ENCODE results near the gene FCN3.

Gene FCN3

GRCh38 chr1:27356619-27357280 is 17.9 kb downstream of the FCN3 start:
- no peak for DNase-seq

GRCh38 chr1:27356277-27356618 is 18.4 kb downstream of the FCN3 start:
- no peak for DNase-seq

GRCh38 chr1:27355683-27356082 is 18.9 kb downstream of the FCN3 start:
- no peak for DNase-seq

GRCh38 chr1:27353629-27354028 is 21.0 kb downstream of the FCN3 start:
- no peak for DNase-seq

- no peak for DNase-seq
Observed at GRCh38 chr1:27353166-27353565, 21.5 kb downstream of the FCN3 start.

GRCh38 chr1:27351541-27352107 is 23.0 kb downstream of the FCN3 start:
- DNase-seq: no peak

- no peak for DNase-seq
Observed at GRCh38 chr1:27350663-27351540, 23.7 kb downstream of the FCN3 start.

GRCh38 chr1:27349784-27350662 is 24.6 kb downstream of the FCN3 start:
- DNase-seq: peak; percentile 76

- peak; percentile 76 for DNase-seq
Observed at GRCh38 chr1:27348861-27349783, 25.5 kb downstream of the FCN3 start.

- no peak for DNase-seq
Observed at GRCh38 chr1:27346991-27347624, 27.5 kb downstream of the FCN3 start.

GRCh38 chr1:27346357-27346756 is 28.3 kb downstream of the FCN3 start:
- DNase-seq: no peak

GRCh38 chr1:27345272-27345671 is 29.4 kb downstream of the FCN3 start:
- no peak for DNase-seq

- DNase-seq: no peak
Observed at GRCh38 chr1:27343639-27344025, 31.0 kb downstream of the FCN3 start.

- peak; percentile 49 for DNase-seq
Observed at GRCh38 chr1:27342778-27343638, 31.6 kb downstream of the FCN3 start.

GRCh38 chr1:27342391-27342777 is 32.2 kb downstream of the FCN3 start:
- DNase-seq: no peak

- DNase-seq: peak; percentile 78
Observed at GRCh38 chr1:27341525-27342252, 32.9 kb downstream of the FCN3 start, which contains the start of gene SYTL1. Gene SYTL1, plus strand, starts transcription at chr1:27342022. Its CDS starts 3,313 bp downstream, at chr1:27345335.

GRCh38 chr1:27339213-27339612 is 35.4 kb downstream of the FCN3 start:
- no peak for DNase-seq

GRCh38 chr1:27338751-27339150 is 35.9 kb downstream of the FCN3 start:
- DNase-seq: no peak

- no peak for DNase-seq
Observed at GRCh38 chr1:27336756-27337155, 37.9 kb downstream of the FCN3 start.

Measured in NCI-H345 (cell line).